Keratinocyte (primary cell): ENCODE data around the gene SCD. TPM values are rescaled to one million over a fixed set of nuclear protein-coding genes. Genes with fewer than 3 reads are reported as not detected.

Experiments
- DNase-seq: peaks from one replicate; pipeline ENCODE4 v3.0.0-alpha.2; 2011; ENCODE audit warnings: low read depth, missing footprints, low spot score
- FAIRE-seq: peaks from 2 replicates; lab custom pipeline; 2011; peaks lifted over from hg19 to GRCh38; lab: Jason Lieb, UNC
- H2AFZ ChIP-seq: 2 replicates; pipeline ENCODE4 v1.6.0; 2012; ENCODE audit warnings: low read length, control low read depth, inconsistent platforms; ENCODE audit not compliant: control insufficient read depth
- H3K27ac ChIP-seq: 2 replicates; pipeline ENCODE4 v1.5.1; 2011; ENCODE audit warnings: low read length; ENCODE audit not compliant: control insufficient read depth, insufficient read depth
- H3K27me3 ChIP-seq: 3 replicates; pipeline ENCODE4 v1.6.0; 2011; ENCODE audit warnings: low read length; ENCODE audit not compliant: control insufficient read depth, insufficient read depth; ENCODE audit errors: extremely low read depth
- H3K36me3 ChIP-seq, 2 experiments: 2 replicates in 1 of 2; 3 replicates in 1 of 2; pipeline ENCODE4 v1.5.1; 2011; ENCODE audit warnings: low read length in 2 of 2, mild to moderate bottlenecking in 1 of 2; ENCODE audit not compliant: control insufficient read depth in 2 of 2, insufficient read depth in 2 of 2; ENCODE audit errors: extremely low read depth in 1 of 2
- H3K4me1 ChIP-seq: 3 replicates; pipeline ENCODE4 v1.5.1; 2011; ENCODE audit warnings: low read length; ENCODE audit not compliant: control insufficient read depth, insufficient read depth; ENCODE audit errors: extremely low read depth
- H3K4me2 ChIP-seq: 3 replicates; pipeline ENCODE4 v1.6.0; 2011; ENCODE audit warnings: low read depth, low read length; ENCODE audit not compliant: control insufficient read depth, insufficient read depth; ENCODE audit errors: extremely low read depth
- H3K4me3 ChIP-seq, 3 experiments: fragments of 200-600 bp in 1 of 3; sonication (generic) in 1 of 3; 2 replicates in 2 of 3; 3 replicates in 1 of 3; pipeline ENCODE4 v1.5.1; 2011 to 2016; ENCODE audit warnings: low read length in 3 of 3, mild to moderate bottlenecking in 3 of 3, control low read depth in 2 of 3, inconsistent platforms in 1 of 3, low read depth in 1 of 3, mixed read lengths in 1 of 3, mixed run types in 1 of 3, moderate library complexity in 1 of 3; ENCODE audit not compliant: control insufficient read depth in 2 of 3, insufficient read depth in 2 of 3; ENCODE audit errors: extremely low read depth in 1 of 3
- H3K79me2 ChIP-seq: 2 replicates; pipeline ENCODE4 v1.6.0; 2012; ENCODE audit warnings: low read length; ENCODE audit not compliant: control insufficient read depth, insufficient read depth
- H3K9ac ChIP-seq: 3 replicates; pipeline ENCODE4 v1.6.0; 2011; ENCODE audit warnings: low read length; ENCODE audit not compliant: control insufficient read depth, insufficient read depth; ENCODE audit errors: extremely low read depth
- H3K9me1 ChIP-seq: 3 replicates; pipeline ENCODE4 v1.6.0; 2011; ENCODE audit warnings: low read length; ENCODE audit not compliant: control insufficient read depth, insufficient read depth; ENCODE audit errors: extremely low read depth
- H3K9me3 ChIP-seq: 2 replicates; pipeline ENCODE4 v1.5.1; 2012; ENCODE audit warnings: low read depth, low read length; ENCODE audit not compliant: control insufficient read depth
- H4K20me1 ChIP-seq: 3 replicates; pipeline ENCODE4 v1.6.0; 2011; ENCODE audit warnings: low read length; ENCODE audit not compliant: control insufficient read depth, insufficient read depth; ENCODE audit errors: extremely low read depth
- EZH2 ChIP-seq: IDR thresholded peaks from one replicate; pipeline ENCODE4 v1.6.1; 2012; ENCODE audit warnings: inconsistent platforms, mild to moderate bottlenecking, low read length, moderate library complexity
- dilution Hi-C: fragments of 300-500 bp; cut with MboI; formaldehyde crosslinking; loops from one replicate; pipeline ENCODE4 v1.7.0; 2020; ENCODE audit warnings: low sequenced_read_pairs; ENCODE audit not compliant: extremely low pct_ligation_motif_present
- polyA plus RNA-seq, 5 experiments: library from polyadenylated mRNA; depleted of rRNA in 3 of 5; stranded (reverse) in 3 of 5; stranded (forward) in 1 of 5; unstranded in 1 of 5; fragments of >200 nt; gene quantifications; 1 replicate in 1 of 5; 2 replicates in 3 of 5; 3 replicates in 1 of 5; pipeline versions ENCODE4 v1.2.1 to v1.2.3, GENCODE V29; 2011 to 2012; ENCODE audit warnings: missing spikeins in 2 of 5, low read depth in 1 of 5, low replicate concordance in 1 of 5
- TF ChIP-seq, protein P1 (sequence below), 3 experiments: IDR thresholded peaks in 1 of 3; conservative IDR thresholded peaks in 1 of 3; optimal IDR thresholded peaks in 1 of 3; 2 replicates in 2 of 3; 3 replicates in 1 of 3; pipeline versions ENCODE3 to v1.5.1; 2011; ENCODE audit warnings: low read length in 3 of 3, mild to moderate bottlenecking in 3 of 3, moderate library complexity in 2 of 3, control low read depth in 1 of 3, inconsistent platforms in 1 of 3; ENCODE audit not compliant: insufficient read depth in 2 of 3; ENCODE audit errors: extremely low read depth in 1 of 3

Gene SCD
- polyA plus RNA-seq, 1 donor (not counting 4 experiments of a cell fraction or from before 2014, with no cell fraction given) = 1,275 TPM

DNA sequence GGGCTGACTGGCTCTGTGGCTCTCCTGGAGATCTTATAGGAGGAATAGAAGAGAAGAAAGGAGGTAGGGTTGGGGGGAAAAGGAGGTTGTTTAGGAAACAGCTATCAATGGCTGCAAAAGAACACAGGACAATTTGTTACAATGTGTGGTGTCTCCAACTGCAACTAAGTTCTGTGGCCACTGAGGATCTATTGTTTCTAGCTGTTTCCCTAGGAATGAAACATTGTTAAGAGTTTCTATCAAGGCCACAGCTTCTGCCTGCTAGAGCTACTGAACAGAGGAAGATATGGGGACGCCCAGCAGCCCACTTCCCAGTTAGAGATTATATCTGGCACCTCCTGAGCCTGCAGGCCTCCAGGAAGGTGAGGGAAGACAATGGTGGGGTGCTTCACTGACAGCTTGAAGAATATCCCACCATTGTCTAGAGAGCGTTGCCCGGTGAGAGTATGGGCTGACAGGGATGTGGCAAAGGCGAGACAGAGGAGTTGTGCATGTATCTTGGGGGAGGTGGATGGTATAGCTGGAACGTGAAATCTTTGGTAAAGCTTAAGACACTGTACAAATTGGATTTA, 4.0 kb downstream of the SCD start:
- dilution Hi-C loops = no loop called here

DNA sequence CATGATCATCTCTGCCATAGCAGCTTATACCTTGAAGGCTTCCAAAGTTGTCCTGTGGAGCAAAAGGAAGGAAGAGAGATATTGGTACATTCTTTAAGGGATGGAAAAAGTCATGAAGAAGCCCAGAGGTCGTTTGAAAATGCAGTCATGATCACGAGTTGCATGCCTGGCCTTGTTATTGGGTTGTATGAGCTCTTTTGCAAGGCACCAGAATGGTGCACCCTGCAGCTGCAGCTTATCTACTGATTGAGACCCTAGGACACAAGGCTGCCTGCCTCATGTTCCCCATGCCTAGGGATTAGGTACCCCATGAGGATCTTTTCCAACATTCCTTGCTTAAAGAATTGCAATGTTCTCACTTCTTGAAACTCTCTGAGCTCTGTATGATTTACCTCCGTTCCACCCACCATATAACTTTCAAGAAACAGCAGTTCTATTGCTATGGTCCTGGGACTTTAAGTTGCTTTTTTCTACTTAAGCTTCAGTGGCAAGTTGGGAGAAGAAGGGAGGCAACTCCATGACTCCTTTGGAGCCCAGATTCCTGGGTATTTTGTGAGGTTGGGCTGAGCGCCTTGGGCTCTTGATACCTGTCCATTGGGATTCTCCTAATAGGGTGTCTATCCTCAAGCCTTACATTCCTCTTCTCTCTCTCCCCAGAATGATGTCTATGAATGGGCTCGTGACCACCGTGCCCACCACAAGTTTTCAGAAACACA, 6.9 kb downstream of the SCD start:
- TF ChIP-seq, protein P1, sequence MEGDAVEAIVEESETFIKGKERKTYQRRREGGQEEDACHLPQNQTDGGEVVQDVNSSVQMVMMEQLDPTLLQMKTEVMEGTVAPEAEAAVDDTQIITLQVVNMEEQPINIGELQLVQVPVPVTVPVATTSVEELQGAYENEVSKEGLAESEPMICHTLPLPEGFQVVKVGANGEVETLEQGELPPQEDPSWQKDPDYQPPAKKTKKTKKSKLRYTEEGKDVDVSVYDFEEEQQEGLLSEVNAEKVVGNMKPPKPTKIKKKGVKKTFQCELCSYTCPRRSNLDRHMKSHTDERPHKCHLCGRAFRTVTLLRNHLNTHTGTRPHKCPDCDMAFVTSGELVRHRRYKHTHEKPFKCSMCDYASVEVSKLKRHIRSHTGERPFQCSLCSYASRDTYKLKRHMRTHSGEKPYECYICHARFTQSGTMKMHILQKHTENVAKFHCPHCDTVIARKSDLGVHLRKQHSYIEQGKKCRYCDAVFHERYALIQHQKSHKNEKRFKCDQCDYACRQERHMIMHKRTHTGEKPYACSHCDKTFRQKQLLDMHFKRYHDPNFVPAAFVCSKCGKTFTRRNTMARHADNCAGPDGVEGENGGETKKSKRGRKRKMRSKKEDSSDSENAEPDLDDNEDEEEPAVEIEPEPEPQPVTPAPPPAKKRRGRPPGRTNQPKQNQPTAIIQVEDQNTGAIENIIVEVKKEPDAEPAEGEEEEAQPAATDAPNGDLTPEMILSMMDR (optimal IDR thresholded peaks at IDR 0.05 in 1 of 3, IDR thresholded peaks at IDR 0.05 in 1 of 3, conservative IDR thresholded peaks at IDR 0.05 in 1 of 3; ENCODE audit: extremely low read depth in 1 of 3, insufficient read depth in 2 of 3, low read length in 3 of 3) = no peak
- H3K27me3 ChIP-seq = no peaks in the 10 kb centered on the region
- H3K9me3 ChIP-seq = no peaks in the 10 kb centered on the region
- dilution Hi-C loops = no loop called here
- peaks cover 78% of the 10 kb centered on the region for H3K79me2 ChIP-seq
- no peak overlapping the region for H3K4me2 ChIP-seq
- H3K9ac ChIP-seq = no peak overlapping the region
- FAIRE-seq (no peak), DNase-seq (no peak)
- no peak overlapping the region for H3K4me3 ChIP-seq
- H3K4me1 ChIP-seq = peaks cover 44% of the 10 kb centered on the region
- peaks cover 57% of the 10 kb centered on the region for H4K20me1 ChIP-seq
- no peak overlapping the region for H2AFZ ChIP-seq
- H3K36me3 ChIP-seq = peaks cover 62 to 73% of the 10 kb centered on the region in 2 experiments
- peaks cover 8% of the 10 kb centered on the region for H3K9me1 ChIP-seq
- no peak overlapping the region for H3K27ac ChIP-seq

More for the DNA sequence above, 4.0 kb downstream of the SCD start:
- Histone ChIP-seq H3K9ac (peak overlapping the region; percentile 16), H3K9me1 (peaks cover 8% of the 10 kb centered on the region), H2AFZ (no peak overlapping the region), H3K79me2 (peaks cover 90% of the 10 kb centered on the region), H3K9me3 (no peaks in the 10 kb centered on the region), H3K4me2 (peak overlapping the region; percentile 91), H3K27ac (peak overlapping the region; percentile 21), H3K27me3 (no peaks in the 10 kb centered on the region), H3K4me1 (peaks cover 51% of the 10 kb centered on the region), H4K20me1 (peaks cover 61% of the 10 kb centered on the region), H3K36me3 (peaks cover 57 to 65% of the 10 kb centered on the region in 2 experiments), H3K4me3 (peak overlapping the region; percentile 81 to 96 (median 84))
- no peak for TF ChIP-seq EZH2
- TF ChIP-seq, protein P1 (optimal IDR thresholded peaks at IDR 0.05 in 1 of 3, IDR thresholded peaks at IDR 0.05 in 1 of 3, conservative IDR thresholded peaks at IDR 0.05 in 1 of 3; ENCODE audit: extremely low read depth in 1 of 3, insufficient read depth in 2 of 3, low read length in 3 of 3) = no peak
- DNase-seq (no peak), FAIRE-seq (no peak)
